Measurements from ENCODE around the gene LITAF. TPM values are rescaled to one million over a fixed set of nuclear protein-coding genes. Genes with fewer than 3 reads are reported as not detected.
A peak's percentile ranks its signal among the peaks of the same experiment; 100 is the strongest.

Gene LITAF
- total and polyA plus RNA-seq, 2 of the 4 experiments (the other 2 are of a cell fraction), result 113 to 206 TPM

DNA sequence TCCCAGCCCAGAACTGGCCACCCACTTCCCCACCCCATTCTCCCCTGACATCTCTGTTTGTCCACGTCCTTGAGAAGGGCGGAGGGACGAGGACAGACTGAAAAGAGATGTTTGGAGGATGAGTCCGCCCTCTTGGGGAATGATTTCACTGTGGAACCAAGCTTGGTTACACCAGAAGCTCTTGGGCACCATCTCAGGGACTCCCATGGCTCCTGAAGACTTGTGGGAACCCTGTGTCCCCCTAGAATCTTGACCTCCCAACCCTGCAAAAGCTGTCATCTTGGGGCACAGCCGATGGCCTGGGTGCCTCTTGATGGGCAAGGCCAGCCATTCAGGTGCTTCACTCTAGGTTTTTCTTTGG, 25.9 kb upstream of the LITAF start:
- Histone ChIP-seq H3K79me1 (ENCODE audit: low read depth in 1 of 2, low read length in 2 of 2) (no peaks in the 10 kb centered on the region), H4K5ac (ENCODE audit: low read depth, low read length) (no peak overlapping the region), H3K23ac (ENCODE audit: low read depth, low read length) (no peak overlapping the region), H2BK15ac (ENCODE audit: low read depth, low read length) (no peak overlapping the region; the same call in 2 of the 3 replicates), H3K36me3 (ENCODE audit: control insufficient read depth, insufficient read depth, low read length) (no peaks in the 10 kb centered on the region), H3K14ac (replicated peaks; ENCODE audit: low read depth, low read length) (no peak overlapping the region; the same call in 1 of the 2 replicates), H3K56ac (ENCODE audit: extremely low read depth, insufficient read depth, low read length) (no peak overlapping the region), H2AFZ (replicated peaks; ENCODE audit: low read length, poor library complexity) (peak overlapping the region; percentile 41), H3K9me1 (ENCODE audit: insufficient read depth, low read length) (peaks cover 3% of the 10 kb centered on the region), H3K4me1 (ENCODE audit: control insufficient read depth, insufficient read depth, low read length) (peaks cover 10% of the 10 kb centered on the region), H3K18ac (ENCODE audit: low read depth, low read length) (no peak overlapping the region), H3K9ac (ENCODE audit: low read depth, low read length) (no peak overlapping the region), H4K8ac (ENCODE audit: low read depth in 2 of 2, low read length in 2 of 2) (no peak overlapping the region), H4K91ac (ENCODE audit: insufficient read depth, low read depth, low read length) (no peak overlapping the region), H2BK20ac (ENCODE audit: low read depth, low read length) (no peak overlapping the region), H3K4ac (ENCODE audit: low read depth, low read length) (no peak overlapping the region), H2AK9ac (replicated peaks; ENCODE audit: low read depth, low read length, poor library complexity) (peak overlapping the region; percentile 76), H2BK5ac (ENCODE audit: low read depth, low read length, poor library complexity, severe bottlenecking) (no peak overlapping the region), H3K27ac (ENCODE audit: insufficient read depth, low read length) (no peak overlapping the region), H3K4me3 (ENCODE audit: insufficient read depth, low read depth, low read length) (no peak overlapping the region), H3K9me3 (ENCODE audit: control insufficient read depth, insufficient read depth, low read length) (no peaks in the 10 kb centered on the region), H2BK120ac (ENCODE audit: low read depth, low read length) (0 out of 2 replicates have a peak overlapping the region, but pooled peaks have one; percentile 21), H4K20me1 (ENCODE audit: insufficient read depth, low read length) (no peaks in the 10 kb centered on the region), H3K27me3 (ENCODE audit: control insufficient read depth, insufficient read depth, low read length) (no peaks in the 10 kb centered on the region), H3K4me2 (ENCODE audit: low read depth, low read length) (no peak overlapping the region), H2AK5ac (ENCODE audit: low read depth, low read length) (no peak overlapping the region)
- intact Hi-C loops (cut with micrococcal nuclease) (no loop called here), in situ Hi-C loops (cut with MboI; ENCODE audit: low sequenced_read_pairs) (no loop called here), dilution Hi-C loops (cut with HindIII; ENCODE audit: low sequenced_read_pairs, unreplicated experiment) (no loop called here)
- ATAC-seq (ENCODE audit: low read depth) (no peak), DNase-seq (no peak)
- TF ChIP-seq BHLHE40 (IDR thresholded peaks at IDR 0.05; ENCODE audit: low read depth, low read length) (no peak), RCOR1 (IDR thresholded peaks at IDR 0.05; ENCODE audit: insufficient replicate concordance, low read length) (no peak), MAFK (IDR thresholded peaks at IDR 0.05; ENCODE audit: low read depth, low read length) (no peak), CHD1 (IDR thresholded peaks at IDR 0.05; ENCODE audit: low read depth, low read length) (no peak), MXI1 (IDR thresholded peaks at IDR 0.05; ENCODE audit: borderline replicate concordance, low read depth, low read length) (no peak), CEBPB (IDR thresholded peaks at IDR 0.05; ENCODE audit: low read depth, low read length) (no peak), NFE2L2 (IDR thresholded peaks at IDR 0.05; ENCODE audit: low read depth, low read length) (no peak), ELK1 (IDR thresholded peaks at IDR 0.05; ENCODE audit: borderline replicate concordance, low read depth, low read length) (no peak), RFX5 (IDR thresholded peaks at IDR 0.05; ENCODE audit: low read depth, low read length) (no peak), USF2 (IDR thresholded peaks at IDR 0.05; ENCODE audit: low read depth, low read length) (no peak), POLR2A (IDR thresholded peaks at IDR 0.05; ENCODE audit: low read depth, low read length) (no peak)
- ChIA-PET CTCF (interaction anchor here (0.6 kb wide), 1 partner anchor 15 kb away, joined by 3 read pairs; no protein-coding TSS in a partner anchor), POLR2A (ENCODE audit: unreplicated experiment) (no interaction called here)
- BruUV-seq (replicated peaks), result no TSS peak
- WGBS, 2 experiments (ENCODE audit: extremely low coverage in 2 of 2, insufficient read length in 1 of 2), result 90% methylated on average over 2 of the region's 5 CpGs; no CpG with 5 or more reads in 1 of the 2 experiments
